Astrocyte of the spinal cord (primary cell): ENCODE measurements around the gene ABCA2.
A peak's percentile ranks its signal among the peaks of the same experiment; 100 is the strongest.

Experiments
- DNase-seq: peaks from one replicate; pipeline ENCODE4 v3.0.0; 2011; ENCODE audit warnings: low read depth, low spot score
- H3K4me3 ChIP-seq: 2 replicates; pipeline ENCODE4 v1.5.1; 2011; ENCODE audit warnings: low read depth, mild to moderate bottlenecking, low read length, moderate library complexity
- in situ Hi-C: cut with HindIII; loops from 2 replicates; pipeline ENCODE4 v1.10.0; 2017; ENCODE audit warnings: low sequenced_read_pairs
- TF ChIP-seq, protein P1 (sequence below): IDR thresholded peaks from 2 replicates; pipeline ENCODE4 v1.5.1; 2012; ENCODE audit warnings: low read depth, mild to moderate bottlenecking, low read length, inconsistent platforms

The ABCA2 gene

DNA sequence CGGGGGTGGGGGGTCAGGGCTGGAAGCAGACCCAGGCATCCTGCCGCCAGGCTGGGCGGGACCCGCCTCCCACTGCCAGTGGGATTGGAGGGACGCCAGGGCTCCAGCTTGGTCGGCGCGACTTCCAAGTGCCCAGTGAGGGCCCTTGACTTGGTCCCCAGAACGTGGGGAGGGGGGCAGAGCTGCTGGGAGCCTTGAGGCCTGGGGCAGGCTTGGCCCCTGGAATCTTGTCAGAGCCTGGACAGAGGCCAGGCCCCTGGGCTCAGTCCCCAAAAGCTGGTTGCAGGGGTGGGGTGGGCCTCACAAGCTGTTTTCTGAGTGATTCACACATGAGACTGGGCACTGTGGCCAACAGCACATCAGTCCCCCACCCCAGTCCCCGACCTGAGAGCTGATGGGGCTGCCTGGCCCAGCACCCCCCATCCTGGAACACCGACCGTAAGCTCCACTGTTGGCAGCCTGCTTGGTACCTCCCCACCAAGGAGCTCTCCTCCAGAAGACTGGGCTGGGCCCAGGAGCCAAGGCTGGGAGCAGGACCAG, 32.2 kb downstream of the ABCA2 start:
- peak overlapping the region; percentile 13 for H3K4me3 ChIP-seq
- DNase-seq: peak; percentile 32
- in situ Hi-C loops: no loop called here
- TF ChIP-seq, protein P1, sequence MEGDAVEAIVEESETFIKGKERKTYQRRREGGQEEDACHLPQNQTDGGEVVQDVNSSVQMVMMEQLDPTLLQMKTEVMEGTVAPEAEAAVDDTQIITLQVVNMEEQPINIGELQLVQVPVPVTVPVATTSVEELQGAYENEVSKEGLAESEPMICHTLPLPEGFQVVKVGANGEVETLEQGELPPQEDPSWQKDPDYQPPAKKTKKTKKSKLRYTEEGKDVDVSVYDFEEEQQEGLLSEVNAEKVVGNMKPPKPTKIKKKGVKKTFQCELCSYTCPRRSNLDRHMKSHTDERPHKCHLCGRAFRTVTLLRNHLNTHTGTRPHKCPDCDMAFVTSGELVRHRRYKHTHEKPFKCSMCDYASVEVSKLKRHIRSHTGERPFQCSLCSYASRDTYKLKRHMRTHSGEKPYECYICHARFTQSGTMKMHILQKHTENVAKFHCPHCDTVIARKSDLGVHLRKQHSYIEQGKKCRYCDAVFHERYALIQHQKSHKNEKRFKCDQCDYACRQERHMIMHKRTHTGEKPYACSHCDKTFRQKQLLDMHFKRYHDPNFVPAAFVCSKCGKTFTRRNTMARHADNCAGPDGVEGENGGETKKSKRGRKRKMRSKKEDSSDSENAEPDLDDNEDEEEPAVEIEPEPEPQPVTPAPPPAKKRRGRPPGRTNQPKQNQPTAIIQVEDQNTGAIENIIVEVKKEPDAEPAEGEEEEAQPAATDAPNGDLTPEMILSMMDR: no peak

DNA sequence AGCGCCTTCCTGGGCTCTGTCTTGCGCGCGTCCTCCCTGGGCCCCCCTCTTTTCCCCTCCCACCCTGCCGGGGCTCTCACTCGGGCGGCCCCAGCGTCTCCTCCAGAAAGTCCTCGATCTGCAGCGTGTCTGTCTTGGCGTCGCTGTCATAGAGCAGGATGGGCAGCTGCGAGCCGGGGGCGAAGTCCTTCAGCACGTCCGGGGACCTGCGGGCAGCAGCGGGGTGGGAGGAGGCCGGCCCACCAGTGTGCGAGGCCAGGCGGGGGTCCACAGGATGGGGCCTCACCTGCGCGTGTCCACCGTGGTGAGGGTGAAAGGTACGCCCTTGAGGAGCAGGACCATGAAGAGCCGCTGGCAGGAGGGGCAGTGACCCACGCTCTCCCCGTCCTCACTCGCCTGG, 32.7 kb downstream of the ABCA2 start:
- H3K4me3 ChIP-seq: no peak overlapping the region
- in situ Hi-C loops: no loop called here
- TF ChIP-seq, protein P1: no peak
- no peak for DNase-seq

DNA sequence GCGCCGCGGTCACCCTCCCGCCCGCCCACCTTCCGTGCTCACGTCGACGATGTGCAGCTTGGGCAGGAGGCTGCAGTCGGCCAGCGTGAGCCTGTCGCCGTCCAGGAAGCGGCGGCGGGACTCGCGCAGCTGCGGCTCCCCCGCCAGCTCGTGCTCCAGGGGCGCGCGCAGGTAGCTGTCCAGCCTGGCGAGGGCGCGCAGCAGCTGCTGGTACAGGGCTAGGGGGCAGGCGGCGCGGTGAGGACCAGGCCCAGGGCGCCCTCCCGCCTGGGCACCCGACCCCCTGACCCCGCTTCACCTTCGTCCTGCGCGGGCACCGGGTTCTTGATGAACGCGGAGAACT, 33.2 kb downstream of the ABCA2 start:
- in situ Hi-C loops: no loop called here
- DNase-seq: no peak
- H3K4me3 ChIP-seq: no peak overlapping the region
- TF ChIP-seq, protein P1: no peak

DNA sequence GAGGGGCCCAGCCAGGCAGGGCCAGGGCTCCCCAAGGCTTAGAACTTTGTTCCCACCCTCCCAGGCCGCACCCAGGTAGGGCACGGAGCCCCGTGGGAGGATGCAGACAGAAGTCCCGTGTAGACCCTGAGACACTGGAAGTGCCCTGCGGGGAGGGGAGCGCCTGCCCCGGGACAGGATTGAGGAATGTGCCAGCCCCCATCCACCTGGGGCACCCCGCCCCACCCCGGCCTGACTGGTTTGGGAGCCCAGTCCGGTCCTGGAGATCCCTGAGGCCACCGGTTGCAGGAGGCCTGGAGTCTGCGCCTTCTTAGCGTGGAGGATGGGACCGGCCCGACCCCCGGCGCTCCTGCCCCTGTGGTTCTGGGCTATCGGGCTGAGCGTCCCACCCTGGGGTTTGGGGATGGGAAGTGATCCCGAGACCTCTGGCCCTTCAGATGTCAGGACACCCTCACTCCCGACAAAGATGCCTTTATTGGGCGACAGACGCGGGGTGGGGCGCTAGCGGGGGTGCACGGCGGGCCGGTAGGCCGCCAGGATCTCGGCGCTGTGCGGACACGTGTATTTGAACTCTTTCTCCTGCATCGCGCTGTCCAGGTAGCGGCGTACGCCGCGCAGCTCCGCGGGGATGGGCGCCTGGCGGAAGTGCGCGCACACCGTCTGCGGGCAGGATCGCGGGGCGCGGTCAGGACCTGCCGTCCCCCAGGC, 33.7 kb downstream of the ABCA2 start:
- H3K4me3 ChIP-seq: no peak overlapping the region
- TF ChIP-seq, protein P1: no peak
- in situ Hi-C loops: no loop called here
- no peak for DNase-seq

DNA sequence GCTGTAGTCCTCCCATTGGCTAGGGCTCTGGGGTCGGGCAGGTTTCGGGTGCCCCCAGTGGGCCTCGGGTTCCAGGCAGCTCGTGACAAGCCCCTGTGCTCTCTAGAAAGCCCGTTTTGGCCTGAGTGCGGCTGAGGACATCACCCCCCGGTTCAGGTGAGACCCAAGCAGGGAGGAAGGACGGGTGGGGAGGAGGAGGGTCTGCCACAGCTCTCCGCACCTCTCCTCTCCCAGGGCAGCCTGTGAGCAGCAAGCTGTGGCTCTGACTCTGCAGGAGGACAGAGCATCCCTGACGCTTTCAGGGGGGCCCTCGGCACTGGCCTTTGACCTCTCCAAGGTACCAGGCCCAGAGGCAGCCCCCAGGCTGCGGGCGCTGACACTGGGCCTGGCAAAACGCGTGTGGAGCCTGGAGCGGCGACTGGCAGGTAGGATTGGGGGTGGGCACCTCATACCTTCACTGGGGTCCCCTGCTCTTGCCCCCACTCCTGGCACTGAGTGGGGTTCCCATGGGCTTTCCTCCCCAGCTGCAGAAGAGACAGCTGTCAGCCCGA, 35.1 kb downstream of the ABCA2 start:
- in situ Hi-C loops: no loop called here
- no peak for DNase-seq
- TF ChIP-seq, protein P1: no peak

DNA sequence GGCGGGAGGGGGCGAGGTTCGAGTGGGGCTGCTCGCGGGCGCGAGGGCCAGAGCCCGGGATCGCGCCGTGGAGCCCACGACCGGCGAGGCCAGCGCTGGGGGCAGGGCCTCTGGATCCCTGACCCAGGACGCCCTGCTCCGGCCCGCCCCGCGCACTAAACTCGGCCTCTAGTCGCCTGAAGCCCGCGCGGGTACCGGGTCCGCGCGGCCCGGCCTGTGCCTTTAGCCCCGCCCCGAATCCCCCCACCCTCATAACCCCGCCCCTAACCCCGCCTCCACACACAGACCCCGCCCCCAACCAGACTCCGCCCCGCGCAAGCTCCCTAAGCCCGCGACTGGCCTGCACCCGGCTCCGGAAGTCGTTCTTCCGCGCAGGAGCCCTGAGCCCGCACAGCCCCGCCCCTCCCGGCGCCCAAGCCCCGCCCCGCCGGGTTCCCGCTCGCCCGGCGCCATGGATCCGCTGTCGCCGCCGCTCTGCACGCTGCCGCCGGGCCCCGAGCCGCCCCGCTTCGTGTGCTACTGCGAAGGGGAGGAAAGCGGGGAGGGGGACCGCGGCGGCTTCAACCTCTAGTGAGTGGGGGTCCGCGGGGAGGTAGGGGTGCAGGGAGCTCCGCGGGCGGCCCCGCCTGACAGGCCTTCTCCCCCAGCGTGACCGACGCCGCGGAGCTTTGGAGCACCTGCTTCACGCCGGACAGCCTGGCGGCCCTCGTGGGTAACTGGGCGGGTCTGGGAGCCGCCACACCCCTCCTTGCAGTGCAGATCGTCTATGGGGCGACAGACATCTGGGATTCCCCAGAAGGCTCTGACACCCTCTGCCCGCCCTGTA, 35.8 kb downstream of the ABCA2 start, which contains the start of gene PAXX:
TSS of gene PAXX (plus strand) at position 430 of the 826 bp plus-strand sequence. CDS start at position 452, 22 bp downstream.
- TF ChIP-seq, protein P1: no peak
- in situ Hi-C loops: no loop called here
- peak; percentile 87 for DNase-seq

More for the DNA sequence above, 35.1 kb downstream of the ABCA2 start:
- peak overlapping the region; percentile 67 for H3K4me3 ChIP-seq

More for the DNA sequence above, 35.8 kb downstream of the ABCA2 start, which contains the start of gene PAXX:
- H3K4me3 ChIP-seq: peak within 1 kb of the TSS; percentile 67
